Peyer's patch (tissue), 4 donors: ENCODE measurements around the gene SEPHS2.

Source experiments
- POLR2A ChIP-seq, 2 donors: fragments of 450-650 bp; IDR thresholded peaks; one replicate each; pipeline ENCODE4 v1.5.1; 2017; ENCODE audit warnings: antibody characterized with exemption in 2 of 2, mild to moderate bottlenecking in 2 of 2, moderate library complexity in 2 of 2
- TF ChIP-seq, protein P1 (sequence below), 6 experiments: fragments of 450-650 bp in 4 of 6; fragments of 200-600 bp in 2 of 6; sonication (generic) in 1 of 6; IDR thresholded peaks; one replicate each; pipeline ENCODE4 v1.5.1; 2017 to 2019; ENCODE audit warnings: antibody characterized with exemption in 6 of 6, mild to moderate bottlenecking in 3 of 6, moderate library complexity in 1 of 6

DNA sequence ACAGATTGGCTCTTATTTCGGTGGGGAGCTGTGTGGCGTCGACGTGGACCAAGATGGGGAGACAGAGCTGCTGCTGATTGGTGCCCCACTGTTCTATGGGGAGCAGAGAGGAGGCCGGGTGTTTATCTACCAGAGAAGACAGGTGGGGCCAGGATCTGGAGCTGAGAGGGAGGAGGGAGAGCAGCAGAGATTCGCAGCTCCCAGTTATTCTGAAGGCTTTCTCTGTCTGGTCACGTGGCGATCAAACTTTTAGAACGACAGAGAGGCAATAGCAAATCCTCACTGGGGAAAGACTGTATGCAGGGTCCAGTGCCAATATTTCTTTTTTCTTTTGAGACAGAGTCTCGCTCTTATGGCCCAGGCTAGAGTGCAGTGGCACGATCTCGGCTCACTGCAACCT lies 49.0 kb upstream of the SEPHS2 start:
- TF ChIP-seq POLR2A (IDR thresholded peaks at IDR 0.05) = no peak
- TF ChIP-seq, protein P1, sequence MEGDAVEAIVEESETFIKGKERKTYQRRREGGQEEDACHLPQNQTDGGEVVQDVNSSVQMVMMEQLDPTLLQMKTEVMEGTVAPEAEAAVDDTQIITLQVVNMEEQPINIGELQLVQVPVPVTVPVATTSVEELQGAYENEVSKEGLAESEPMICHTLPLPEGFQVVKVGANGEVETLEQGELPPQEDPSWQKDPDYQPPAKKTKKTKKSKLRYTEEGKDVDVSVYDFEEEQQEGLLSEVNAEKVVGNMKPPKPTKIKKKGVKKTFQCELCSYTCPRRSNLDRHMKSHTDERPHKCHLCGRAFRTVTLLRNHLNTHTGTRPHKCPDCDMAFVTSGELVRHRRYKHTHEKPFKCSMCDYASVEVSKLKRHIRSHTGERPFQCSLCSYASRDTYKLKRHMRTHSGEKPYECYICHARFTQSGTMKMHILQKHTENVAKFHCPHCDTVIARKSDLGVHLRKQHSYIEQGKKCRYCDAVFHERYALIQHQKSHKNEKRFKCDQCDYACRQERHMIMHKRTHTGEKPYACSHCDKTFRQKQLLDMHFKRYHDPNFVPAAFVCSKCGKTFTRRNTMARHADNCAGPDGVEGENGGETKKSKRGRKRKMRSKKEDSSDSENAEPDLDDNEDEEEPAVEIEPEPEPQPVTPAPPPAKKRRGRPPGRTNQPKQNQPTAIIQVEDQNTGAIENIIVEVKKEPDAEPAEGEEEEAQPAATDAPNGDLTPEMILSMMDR (IDR thresholded peaks at IDR 0.05) = no peak
